GM21515 (cell line): ENCODE measurements around the gene IL2RA.
"Not testable (repeated sequence)": the region's sequence is repeated elsewhere in the genome, so short reads cannot be mapped to it uniquely, and the experiment has no call there.

ENCODE experiments used
- ATAC-seq: cut with Tn5 transposase; IDR thresholded peaks from one replicate; pipeline ENCODE4 v1.9.1; 2021; ENCODE audit not compliant: unreplicated experiment

IL2RA gene

DNA sequence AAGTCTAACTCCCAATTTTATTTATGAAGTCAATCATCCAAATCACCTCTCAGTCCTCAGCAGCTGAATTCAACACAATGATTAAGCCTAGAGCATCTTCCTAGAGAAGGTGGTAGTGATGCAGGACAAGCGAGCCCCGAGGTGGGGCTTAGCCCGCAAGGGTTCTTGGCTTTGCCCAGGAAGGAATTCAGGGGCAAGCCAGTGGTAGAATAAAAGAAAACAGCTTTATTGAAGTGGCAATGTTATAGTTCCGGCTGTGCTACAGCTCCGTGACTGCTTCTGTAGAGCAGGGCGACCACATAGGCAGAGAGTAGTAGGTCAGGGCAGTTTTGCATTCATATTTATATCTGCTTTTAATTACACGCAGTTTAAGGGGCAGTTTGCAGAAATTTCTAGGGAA, 18.1 kb downstream of the IL2RA start:
- ATAC-seq: no peak

DNA sequence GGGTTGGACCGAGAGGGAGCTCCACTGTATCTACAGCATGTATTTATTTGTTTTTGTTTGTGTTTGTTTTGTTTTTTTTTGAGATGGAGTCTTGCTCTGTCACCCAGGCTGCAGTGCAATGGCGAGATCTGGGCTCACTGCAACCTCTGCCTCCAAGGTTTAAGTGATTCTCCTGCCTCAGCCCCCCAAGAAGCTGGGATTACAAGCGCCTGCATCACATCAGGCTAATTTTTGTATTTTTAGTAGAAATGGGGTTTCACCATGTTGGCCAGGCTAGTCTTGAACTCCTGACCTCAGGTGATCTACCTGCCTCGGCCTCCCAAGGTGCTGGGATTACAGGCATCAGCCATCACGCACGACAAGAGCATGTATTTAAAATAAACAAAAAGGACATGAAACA, 18.8 kb downstream of the IL2RA start:
- ATAC-seq: not testable (repeated sequence)

DNA sequence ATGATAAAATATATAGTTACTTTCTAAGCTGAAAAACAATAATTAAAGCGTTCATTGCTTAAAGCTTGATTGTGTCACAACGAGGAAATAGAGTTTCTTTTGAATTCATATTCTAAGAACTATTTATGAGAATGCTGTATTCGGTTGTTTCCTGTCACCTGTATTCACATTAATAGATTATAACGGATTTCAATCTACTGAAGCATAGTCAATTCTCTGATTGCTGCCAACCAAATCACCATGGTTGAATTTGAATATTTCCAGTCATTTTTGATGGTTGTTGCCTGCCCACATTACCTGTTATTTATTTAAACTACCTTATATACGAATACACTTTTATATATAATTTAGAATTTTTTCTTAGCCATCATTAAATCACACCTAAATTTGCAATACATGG, 22.0 kb downstream of the IL2RA start:
- ATAC-seq: no peak

DNA sequence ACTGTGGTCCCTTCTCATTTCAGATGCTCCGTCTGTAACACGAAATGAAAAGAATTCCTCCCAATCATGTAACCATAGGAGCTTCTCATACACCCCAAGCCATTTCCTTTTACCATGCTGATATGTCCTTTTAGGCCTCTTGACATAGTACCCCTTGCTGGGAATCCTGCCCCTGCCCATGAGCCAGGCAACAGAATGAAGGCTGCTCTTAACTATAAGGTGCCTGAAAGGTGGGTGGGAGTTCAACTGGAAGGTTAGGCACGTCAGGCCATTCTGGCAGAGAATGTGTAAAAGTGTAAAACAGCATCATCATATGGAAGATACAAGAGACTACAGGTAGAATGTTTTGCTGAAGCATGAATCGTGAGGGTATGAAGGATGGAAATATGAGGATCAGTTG, 22.5 kb downstream of the IL2RA start:
- ATAC-seq: no peak

DNA sequence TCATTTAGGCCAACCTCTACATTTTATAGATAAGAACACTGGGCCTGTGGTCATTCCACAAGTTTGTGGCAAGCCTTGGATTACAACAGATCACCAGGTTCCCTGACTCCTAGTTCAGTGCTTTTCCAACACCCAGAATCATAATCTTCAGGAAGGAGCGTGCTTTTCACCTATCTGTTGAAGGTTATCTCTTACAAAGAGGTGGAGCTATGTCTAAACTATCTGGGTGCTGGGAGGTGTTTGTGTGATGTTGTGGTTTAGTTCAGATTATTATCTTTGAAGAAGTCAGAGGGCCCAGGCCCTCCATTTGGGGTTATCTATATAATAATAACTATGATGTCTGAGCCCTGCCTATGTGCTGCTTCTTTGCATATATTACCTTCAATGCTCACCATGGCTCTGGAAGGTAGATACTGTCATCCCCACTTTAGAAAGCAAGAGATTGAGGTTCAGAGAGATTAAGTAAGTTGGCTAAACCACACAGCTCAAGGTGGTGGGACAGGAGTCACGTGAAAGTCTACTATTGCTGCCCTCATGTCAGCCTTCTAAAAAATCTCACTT, 24.0 kb downstream of the IL2RA start:
- ATAC-seq: no peak

DNA sequence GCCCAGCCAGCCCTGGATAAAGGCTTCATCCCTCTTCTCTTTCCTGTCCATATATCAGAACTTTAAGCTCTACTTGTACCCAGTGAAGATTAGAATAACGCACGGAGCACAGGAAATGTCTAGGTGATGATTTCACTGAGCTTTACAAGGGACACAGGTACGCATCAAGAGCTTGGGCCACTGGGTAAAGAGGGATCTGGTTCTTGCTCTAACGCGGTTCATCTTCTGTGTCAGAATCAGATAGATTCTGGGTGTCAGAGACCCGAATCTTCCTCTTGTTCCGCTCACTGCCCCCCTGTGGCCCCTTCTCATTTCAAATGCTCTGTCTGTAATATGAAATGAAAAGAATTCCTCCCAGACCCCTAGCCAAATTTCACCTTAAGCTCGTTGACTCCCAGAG, 24.7 kb downstream of the IL2RA start:
- ATAC-seq: no peak

DNA sequence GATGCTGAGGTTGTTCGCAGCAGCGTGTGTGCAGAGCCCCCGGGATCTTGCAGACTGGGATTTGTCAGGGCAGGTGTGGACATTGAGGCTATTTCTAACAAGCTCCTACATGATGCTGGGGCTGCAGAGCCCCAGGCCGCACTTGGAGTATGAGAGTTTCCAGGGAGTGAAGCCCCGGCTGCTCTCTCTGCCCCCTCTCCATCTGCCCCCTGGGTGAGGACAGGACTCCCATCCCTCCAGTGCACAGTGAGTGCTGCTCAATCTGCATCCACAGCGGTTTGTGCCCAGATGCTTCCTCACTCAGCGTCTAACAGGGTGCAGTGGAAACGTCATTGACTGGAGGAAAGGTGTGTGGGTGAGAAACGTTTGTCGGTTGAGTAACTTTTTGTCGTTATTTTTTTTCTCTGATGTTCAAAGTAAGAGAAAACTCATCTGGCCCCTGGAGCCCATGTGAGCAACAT, 25.3 kb downstream of the IL2RA start:
- ATAC-seq: no peak

DNA sequence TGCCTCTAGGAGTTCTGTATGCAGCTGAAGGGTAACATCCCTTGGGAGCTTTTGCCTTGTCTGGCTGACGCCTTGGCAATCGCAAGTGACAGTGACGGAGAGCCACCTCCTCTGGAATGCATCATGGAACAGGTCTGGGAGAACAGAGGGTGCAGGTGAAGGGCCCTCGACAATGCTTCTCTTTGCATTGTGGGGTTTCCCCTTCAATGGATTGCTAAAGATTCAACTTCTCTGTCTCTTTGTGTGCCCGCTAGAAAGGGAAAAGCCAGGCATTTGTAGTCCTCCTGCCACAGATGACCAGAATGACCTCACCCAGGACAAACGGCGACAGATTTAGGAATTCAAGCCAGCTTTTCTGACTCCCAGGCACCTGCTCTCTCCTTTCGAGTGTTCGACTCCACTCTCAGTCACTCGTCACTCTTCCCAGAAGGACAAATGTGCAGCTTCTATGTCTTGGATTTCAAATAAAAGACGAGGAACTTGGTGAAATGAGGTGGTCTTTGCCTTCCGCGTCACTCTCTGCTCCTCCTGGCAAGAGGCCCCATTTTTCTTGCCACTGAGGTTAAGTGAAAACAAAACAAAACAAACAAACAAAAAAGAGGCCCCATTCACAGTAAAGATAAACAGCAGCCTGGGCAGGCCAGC, 26.1 kb downstream of the IL2RA start:
- no peak for ATAC-seq

DNA sequence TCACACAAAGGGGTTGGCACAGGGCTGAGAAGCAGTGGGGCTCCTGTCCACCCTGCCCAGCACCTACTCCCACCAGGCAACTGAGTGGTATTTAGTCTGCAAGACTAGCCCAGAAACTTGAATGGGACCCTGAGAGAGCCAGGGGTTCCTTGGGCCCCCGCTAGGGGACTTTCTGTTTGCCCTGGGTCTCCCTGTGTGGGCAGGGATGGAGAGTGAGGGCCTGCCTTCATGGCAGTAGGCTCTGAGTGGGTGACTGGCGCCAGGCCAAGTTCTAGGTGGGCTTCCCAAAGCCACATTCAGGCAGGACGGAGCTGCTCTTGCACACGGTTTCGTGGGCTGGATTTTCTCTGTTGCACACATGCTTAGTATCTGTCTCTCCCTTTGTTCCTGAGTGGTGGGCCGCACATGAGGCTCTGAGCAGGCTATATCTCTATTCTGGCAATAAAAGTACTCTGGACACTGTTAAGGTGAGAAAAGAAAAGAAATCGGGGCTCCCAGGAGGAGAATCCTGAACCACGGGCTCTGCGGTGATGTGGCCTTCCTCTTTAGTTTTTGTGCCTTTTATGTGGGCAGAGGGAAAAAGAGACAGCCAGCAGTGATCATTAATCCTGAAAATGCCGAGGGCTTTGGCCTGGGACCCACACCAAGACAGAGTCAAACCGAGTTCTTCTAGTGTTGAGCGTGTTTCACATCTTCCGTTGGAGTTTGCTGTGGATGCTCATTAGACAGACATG, 26.9 kb downstream of the IL2RA start:
- ATAC-seq: no peak

DNA sequence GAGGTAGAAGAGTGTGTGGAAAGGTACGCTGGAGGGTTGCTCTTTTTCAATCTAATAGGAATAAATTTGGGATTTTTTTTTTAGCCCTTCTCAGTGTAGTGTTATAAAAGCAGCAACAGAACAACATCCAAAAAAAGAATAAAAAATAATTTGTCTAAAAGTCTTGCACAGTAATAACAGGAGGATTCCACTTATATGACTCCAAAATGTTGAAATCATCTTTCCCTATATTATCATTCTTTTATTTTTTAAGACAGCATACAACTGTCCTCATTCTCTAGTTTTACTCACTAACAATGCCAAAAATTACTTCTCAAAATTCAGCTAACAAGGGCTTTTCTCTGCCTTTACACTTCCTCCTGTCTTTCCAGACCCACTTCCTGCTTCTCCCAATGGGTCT, 27.8 kb downstream of the IL2RA start:
- ATAC-seq: no peak

DNA sequence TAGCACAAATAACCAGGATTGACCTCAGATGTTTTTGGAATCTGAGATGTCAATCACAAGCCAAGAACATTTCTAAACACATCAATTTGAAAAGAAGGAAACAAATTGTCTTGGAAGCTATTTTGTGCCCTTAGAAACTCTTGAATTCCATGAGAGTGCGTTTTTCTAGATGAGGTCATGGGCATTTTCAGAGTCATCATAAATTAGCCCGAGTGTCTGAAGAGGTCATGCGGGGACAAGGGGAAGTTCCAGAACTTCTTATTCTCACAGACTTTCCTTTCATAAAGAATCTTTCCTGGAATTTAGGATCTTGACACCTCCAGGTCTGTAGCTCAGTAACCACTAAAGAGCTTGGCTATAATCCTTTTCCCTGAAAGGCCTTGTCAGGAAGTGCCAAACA, 28.2 kb downstream of the IL2RA start:
- no peak for ATAC-seq

DNA sequence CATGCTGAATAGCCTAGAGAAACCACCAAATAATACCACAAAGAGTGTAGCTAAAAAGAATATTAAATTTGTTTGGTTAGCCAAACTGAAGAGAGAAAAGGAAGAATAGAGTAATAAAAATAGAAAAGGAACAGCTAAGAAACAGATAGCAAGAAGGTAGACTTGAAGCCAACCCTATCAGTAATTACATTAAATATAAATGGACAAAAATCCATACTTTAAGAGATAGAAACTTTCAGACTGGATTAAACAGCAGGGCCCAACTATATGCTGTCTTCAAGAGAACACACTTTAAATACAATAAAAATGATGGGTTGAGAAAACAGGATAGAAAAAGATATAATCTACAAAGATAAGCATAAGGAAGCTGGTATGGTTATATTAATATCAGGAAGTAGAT, 31.2 kb downstream of the IL2RA start:
- ATAC-seq: no peak

DNA sequence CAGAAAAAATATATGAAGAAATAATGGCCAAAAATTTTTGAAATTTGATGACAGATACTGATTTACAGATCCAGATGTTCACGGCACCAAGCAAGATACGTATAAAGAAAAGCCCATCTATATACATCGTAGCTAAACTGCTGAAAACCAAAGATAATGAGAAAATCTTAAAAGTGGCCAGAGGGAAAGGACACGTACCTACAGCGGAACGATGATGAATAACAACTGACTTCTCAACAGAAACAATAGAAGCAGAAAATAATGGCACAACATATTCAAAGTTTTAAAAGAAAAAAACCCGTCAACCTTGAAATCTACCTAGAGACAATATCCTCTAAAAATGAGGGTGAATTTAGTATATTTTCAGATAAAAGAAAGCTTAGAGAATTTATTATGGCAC, 31.9 kb downstream of the IL2RA start:
- ATAC-seq: no peak

DNA sequence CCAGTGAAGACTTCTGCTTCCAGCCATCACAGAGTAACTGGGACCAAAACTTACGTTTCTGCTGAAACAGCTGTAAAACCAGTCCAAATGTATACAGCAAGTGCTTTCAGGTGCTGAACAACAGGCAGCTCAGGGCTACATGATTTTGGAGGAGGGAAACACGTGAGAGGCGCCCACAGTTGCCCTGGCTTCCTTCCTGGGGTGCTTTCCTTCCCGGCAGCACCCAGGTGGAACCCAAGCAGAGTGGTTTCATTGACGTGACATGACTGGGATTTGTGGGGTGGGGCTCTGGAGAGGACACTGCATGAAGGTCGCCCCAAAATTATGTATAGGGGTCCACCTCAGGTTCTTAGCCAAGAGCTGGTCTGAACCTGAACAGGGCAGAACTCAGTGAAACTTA, 34.2 kb downstream of the IL2RA start:
- no peak for ATAC-seq

DNA sequence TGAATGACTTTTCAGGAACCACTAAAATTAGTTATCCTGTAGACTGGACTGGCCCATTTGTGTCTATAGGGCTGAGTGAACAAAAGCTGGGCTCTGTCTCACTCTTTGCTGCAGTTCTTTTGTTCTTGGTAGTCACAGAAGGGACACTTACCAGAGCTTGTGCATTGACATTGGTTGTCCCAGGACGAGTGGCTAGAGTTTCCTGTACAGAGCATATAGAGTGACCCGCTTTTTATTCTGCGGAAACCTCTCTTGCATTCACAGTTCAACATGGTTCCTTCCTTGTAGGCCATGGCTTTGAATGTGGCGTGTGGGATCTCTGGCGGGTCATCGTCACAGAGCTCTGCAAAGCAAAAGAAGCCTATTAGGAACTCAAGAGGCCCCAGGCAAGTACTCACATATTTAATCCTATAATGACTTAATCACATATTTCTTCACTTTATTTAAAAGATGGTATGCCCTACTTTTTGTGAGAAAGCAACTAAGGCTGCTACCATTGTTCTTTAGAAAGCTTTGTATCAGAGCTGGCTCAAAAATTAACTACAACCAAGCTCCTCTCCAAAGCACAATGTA, 36.4 kb downstream of the IL2RA start:
- ATAC-seq: no peak

DNA sequence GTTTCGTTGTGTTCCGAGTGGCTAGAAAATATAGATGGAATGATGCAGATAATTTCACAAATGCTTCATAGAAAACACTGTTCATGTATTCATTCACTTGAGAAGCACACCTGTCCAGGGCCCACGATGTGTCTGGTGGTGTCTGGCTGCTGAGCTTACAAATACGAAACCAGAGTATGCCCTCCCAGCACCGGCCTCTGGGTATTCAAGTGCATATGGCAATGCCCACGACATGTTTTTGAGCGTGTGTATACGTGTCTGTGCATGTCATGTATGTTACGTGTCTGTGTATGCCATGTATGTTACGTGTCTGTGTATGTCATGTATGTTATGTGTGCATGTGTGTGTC, 37.9 kb downstream of the IL2RA start:
- no peak for ATAC-seq

DNA sequence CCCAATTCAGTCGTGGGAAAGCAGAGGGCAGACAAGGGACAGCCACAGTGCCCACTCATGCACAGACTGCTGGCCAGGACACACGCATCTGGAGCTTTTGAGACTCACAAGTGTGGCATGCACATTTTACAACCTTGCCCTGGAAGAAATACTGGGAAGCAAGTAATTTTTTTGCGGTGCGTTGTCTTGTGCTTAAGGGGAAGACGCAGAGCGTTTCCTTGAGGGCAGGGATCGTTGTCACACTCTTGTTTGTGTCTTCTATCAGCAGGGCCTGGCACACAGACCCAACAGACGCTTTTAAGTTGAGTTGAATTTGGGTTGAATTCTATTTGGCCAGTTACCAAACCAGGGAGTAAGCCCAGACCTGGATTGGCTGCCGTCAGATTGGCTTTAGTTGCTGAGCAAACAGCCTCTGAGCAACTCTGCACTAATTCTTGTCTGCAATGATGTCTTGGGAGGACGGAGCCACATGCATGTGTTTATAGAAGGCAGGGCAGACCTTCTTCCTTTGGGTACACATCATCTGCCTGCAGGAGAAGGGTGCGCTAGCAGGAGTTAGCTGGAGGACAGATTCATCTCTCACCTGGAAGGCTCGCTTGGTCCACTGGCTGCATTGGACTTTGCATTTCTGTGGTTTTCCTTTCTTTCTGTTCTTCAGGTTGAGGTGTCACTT, 38.4 kb downstream of the IL2RA start:
- no peak for ATAC-seq

DNA sequence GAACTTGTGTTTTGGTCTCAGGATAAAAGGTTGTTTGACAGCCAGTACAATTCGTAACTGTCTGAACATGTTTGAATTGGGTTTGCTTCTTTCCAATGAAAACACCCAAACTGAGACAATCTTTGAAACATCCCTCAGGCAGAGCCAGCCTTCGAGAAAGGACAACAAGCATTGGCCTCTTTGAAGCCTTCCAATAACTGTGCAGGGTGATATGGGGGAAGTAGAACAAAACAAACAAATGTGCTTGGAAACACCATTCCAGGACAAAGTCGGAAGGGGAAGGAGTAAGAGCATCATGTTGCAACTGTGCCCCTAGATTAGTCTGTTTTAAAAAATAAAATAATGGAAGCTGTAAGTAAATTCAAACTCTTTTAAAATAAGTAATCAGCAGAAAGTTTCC, 39.5 kb downstream of the IL2RA start:
- no peak for ATAC-seq

DNA sequence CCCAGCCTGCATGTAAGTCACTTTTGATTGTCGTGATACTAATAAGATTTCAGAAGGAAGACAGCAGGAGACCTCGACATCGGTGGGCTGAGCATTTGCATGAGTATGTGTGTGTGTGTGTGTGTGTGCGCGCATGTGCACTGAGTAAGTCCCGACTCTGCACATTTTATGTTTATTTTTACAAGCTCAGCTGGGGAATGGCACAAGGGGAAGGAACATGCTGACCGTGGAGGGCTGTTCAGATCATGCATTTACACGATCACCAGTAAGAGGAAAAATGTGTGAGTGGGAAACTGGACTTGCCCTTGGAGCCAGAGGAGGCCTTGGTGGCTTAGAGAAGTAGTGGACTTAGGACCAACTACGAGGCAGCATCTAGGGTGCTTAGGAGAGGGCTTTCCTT, 41.3 kb downstream of the IL2RA start:
- ATAC-seq: no peak

DNA sequence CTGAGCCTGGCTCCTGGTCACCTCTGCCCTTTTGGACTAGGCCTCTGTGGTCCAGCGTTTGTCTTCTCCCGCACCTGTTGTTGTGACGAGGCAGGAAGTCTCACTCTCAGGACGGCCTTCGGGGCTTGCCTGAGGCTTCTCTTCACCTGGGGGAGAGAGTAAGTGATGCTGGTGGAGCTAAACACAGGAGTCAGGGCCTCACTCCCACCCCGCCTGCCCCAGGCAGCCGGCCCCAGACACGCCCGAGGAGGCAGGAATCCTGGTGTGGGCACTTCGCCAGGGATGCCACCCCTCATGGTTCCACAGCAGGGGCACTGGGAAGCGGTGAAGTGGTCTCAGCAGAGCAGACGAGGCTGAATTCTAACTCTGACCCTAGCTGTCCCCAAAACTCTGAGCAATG, 42.4 kb downstream of the IL2RA start:
- no peak for ATAC-seq

DNA sequence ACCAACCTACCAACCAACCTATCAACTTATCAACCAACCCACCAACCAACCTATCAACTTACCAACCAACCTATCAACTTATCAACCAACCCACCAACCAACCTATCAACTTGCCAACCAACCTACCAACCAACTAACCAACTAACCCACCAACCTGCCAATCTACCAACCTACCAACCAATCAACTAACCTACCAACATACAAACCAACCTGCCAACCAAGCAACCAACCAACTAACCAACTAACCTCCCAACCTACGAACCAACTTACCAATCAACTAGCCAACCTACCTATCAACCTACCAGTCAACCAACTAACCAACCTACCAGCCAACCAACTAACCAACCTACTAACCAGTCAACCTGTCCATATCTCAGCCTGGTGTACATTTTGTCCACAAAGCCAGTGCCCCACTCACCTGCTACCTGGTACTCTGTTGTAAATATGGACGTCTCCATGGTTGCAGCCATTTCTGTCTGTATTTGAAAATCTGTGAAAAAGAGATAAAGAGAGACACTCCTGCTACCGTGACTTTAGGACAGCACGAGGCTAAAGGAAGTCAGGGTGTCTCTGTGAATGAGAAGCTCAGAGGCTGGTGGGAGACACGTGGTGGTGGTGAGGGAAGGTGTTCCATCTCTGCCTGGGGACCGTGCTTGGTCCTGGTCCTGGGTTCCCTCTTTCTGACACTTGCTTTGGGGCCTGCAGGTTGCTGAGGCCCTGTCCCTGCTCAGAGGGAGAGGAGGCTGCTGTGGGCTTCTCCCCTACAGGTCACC, 43.0 kb downstream of the IL2RA start:
- no peak for ATAC-seq
